AG09319 (cell line): ENCODE measurements around the gene LCN6.

Experiments used
- DNase-seq: peaks from one replicate; pipeline ENCODE4 v3.0.0-alpha.2; 2010; ENCODE audit warnings: low read depth; ENCODE audit errors: extremely low read depth
- TF ChIP-seq, protein P1 (sequence below): IDR thresholded peaks from 2 replicates; pipeline ENCODE4 v1.5.1; 2011; ENCODE audit warnings: low read depth, mild to moderate bottlenecking, inconsistent platforms, low read length, moderate library complexity

LCN6 gene

DNA sequence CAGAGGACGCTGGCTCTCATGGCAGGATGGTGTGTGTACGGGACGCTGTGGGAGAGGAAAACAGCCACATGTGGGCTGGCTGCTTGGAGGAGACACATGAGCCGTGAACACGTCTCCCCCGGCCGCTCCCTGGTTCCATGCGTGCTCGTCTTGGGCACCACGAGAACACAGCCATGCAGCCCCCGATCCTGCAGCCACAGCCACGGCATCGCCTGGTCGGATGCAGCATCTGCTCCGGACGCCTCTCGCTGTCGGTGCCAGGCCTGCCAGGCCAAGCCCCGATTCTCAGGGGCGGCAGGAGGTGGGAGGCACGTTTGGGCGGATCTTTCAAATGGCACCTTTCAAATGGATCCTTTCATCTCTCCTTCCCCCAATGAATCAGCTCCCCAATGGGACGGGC, 8.8 kb downstream of the LCN6 start:
- TF ChIP-seq, protein P1, sequence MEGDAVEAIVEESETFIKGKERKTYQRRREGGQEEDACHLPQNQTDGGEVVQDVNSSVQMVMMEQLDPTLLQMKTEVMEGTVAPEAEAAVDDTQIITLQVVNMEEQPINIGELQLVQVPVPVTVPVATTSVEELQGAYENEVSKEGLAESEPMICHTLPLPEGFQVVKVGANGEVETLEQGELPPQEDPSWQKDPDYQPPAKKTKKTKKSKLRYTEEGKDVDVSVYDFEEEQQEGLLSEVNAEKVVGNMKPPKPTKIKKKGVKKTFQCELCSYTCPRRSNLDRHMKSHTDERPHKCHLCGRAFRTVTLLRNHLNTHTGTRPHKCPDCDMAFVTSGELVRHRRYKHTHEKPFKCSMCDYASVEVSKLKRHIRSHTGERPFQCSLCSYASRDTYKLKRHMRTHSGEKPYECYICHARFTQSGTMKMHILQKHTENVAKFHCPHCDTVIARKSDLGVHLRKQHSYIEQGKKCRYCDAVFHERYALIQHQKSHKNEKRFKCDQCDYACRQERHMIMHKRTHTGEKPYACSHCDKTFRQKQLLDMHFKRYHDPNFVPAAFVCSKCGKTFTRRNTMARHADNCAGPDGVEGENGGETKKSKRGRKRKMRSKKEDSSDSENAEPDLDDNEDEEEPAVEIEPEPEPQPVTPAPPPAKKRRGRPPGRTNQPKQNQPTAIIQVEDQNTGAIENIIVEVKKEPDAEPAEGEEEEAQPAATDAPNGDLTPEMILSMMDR, result no peak
- no peak for DNase-seq

GRCh38 chr9:136738960-136739359, 9.4 kb downstream of the LCN6 start:
- TF ChIP-seq, protein P1, result no peak
- DNase-seq, result no peak

DNA sequence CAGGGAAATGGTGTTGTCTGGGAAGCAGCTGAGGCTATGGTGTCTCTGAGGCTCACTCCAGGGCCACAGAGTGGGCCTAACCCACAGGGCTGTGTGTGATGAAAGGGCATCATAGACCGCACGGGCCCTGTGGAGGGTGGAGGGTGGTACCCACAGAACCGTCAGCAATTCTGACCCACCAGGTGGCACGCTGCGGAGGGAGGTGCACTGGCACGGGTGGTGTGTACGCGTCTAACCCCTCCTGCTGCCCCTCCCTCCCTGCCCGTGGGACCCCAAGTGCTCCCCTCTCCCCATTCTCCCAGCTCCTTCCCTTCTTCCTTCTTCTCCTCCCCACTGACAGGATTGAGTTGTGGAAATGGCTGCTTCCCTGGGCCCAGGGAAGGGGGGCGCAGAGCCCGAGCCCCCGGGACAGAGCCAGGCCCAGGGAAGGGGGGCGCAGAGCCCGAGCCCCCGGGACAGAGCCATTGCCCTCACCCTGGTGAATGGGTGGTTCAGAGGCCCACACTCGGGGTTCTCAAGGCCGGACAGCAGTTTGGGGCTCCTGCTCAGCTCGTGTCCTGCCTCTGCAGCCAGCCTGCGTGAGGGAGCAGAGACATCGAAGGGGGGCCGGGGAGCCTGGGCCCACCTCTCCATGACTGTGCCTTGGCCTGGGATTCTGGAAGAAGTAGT, 12.4 kb downstream of the LCN6 start:
- no peak for DNase-seq
- TF ChIP-seq, protein P1, result no peak

- TF ChIP-seq, protein P1, result no peak
- DNase-seq, result no peak
Measured at GRCh38 chr9:136734837-136735496, 13.4 kb downstream of the LCN6 start.

DNA sequence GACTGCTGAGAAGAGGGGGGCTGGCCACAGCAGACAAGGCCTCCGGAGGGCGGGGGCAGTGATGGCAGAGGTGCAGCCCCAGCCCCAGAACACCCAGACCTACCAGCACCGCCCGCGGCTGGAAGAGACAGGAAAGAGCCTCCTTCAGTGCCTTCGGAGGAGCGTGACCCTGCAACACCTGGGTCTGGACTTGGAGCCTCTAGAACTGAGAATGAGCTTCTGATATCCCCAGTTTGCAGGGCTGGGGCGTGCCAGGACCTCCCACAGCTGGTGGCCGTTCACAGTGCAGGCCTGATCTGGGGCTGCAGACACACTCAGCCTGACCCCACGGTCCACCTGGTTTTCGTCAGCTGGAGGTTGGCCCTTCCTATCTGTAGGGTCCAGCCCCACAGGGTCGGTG, 14.7 kb downstream of the LCN6 start:
- TF ChIP-seq, protein P1, result no peak
- no peak for DNase-seq

DNA sequence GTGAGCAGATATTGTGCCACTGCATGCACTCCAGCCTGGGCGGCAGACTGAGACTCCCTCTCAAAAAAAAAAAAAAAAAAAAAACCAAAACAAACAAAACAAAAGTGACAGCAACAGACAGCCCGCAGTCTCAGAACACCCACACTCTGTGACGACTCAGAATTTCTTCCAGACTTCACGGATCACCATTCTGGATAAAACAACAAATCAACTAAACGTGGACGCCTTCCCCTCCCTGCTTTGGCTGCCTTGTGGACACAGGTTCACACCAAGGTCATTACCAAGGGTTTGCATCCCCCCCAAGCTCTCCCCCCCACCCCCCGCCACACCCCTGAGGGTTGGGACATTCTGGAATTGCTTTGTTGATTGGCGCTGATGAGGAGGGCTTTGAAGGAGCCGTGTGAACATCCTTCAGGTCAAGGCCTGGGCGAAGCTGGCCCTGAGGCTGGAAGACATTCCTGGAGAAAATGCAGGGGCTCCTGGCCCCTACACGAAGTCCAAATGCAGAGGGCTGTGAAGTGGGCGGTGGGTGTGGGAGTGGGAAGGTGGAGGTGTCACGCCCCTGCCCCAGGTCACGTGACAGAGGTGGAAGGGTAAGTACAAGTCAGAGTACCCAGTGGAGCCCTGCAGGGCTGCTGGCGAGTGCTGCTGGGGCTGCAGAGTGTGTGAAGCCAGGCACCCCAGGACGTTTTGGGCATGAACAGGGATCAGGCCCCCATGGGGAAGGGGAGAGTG, 15.7 kb downstream of the LCN6 start:
- DNase-seq, result no peak
- TF ChIP-seq, protein P1, result no peak

- DNase-seq, result no peak
- TF ChIP-seq, protein P1, result no peak
Measured at GRCh38 chr9:136729926-136730325, 18.4 kb downstream of the LCN6 start.
